ENCODE results near the gene MINAR2.

MINAR2 gene

DNA sequence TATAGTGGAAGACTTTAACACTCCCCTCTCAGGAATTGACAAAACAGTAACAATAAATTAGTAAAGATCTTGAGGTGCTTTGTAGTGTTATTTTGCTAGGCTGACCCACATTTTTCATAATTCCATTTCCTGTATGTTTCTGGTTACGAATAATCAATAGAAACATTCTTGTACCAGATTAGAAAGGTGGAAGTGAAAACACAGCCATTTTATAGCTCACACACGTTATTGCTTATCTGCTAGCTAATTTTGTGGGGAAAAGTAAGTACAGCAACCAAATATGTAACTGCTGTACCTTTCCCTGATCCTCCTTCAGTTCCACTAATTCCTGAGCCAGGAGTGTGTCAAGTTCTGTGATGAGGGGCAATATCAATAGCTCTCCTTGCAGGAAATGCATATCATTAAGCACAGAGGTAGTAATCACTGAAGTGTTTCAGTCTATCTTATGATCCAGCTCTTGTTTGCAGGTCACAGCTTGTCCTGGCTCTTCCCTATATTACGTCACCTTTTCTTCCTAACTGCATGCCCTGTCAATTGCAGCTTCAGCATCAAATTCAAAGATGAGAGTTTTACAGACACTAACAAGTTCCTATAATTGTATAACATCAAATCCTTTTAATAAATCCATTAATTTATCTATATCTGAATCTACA, 59.4 kb downstream of the MINAR2 start:
- no peak for DNase-seq (ENCODE audit: low read depth)
- TF ChIP-seq, protein P1, sequence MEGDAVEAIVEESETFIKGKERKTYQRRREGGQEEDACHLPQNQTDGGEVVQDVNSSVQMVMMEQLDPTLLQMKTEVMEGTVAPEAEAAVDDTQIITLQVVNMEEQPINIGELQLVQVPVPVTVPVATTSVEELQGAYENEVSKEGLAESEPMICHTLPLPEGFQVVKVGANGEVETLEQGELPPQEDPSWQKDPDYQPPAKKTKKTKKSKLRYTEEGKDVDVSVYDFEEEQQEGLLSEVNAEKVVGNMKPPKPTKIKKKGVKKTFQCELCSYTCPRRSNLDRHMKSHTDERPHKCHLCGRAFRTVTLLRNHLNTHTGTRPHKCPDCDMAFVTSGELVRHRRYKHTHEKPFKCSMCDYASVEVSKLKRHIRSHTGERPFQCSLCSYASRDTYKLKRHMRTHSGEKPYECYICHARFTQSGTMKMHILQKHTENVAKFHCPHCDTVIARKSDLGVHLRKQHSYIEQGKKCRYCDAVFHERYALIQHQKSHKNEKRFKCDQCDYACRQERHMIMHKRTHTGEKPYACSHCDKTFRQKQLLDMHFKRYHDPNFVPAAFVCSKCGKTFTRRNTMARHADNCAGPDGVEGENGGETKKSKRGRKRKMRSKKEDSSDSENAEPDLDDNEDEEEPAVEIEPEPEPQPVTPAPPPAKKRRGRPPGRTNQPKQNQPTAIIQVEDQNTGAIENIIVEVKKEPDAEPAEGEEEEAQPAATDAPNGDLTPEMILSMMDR (IDR thresholded peaks at IDR 0.05; ENCODE audit: control insufficient read depth, extremely low read depth, insufficient read depth): no peak
- no peak overlapping the region for H3K4me3 ChIP-seq (ENCODE audit: low read depth, low read length)

Measured in LNCaP clone FGC (cell line).